Placental epithelial cell (primary cell): Measurements from ENCODE around the gene DUSP5. TPM values are rescaled to one million over a fixed set of nuclear protein-coding genes. Genes with fewer than 3 reads are reported as not detected.

Experiments used
- total RNA-seq: library from RNA; depleted of rRNA; stranded (reverse); fragments of >200 nt; gene quantifications from 2 replicates; pipeline ENCODE4 v1.2.3, GENCODE V29; 2012

DUSP5 gene
- total RNA-seq, result 1.2 and 4.4 TPM in 2 replicates

GRCh38 chr10:110497438-110498086, at the start of gene DUSP5:
DUSP5 (plus strand) TSS chr10:110497907; CDS start chr10:110498122, 215 bp downstream.

Other genes with a start within 250 kb of the DUSP5 start
- gene SMNDC1, start 193.0 kb upstream of the DUSP5 start, total RNA-seq, result 7.2 and 8.2 TPM in 2 replicates
- gene SMC3, start 69.8 kb downstream of the DUSP5 start, total RNA-seq, result 11.0 and 14.1 TPM in 2 replicates
- not detected in 2 replicates for gene RBM20, start 146.4 kb downstream of the DUSP5 start, total RNA-seq